HFF-Myc (cell line): ENCODE measurements around the gene HPCAL1.

Source experiments
- DNase-seq: peaks from one replicate; pipeline ENCODE4 v3.0.0-alpha.2; 2011; ENCODE audit warnings: low read depth; ENCODE audit errors: extremely low read depth
- H3K4me3 ChIP-seq: replicated peaks from 2 replicates; pipeline ENCODE4 v1.5.1; 2011; ENCODE audit warnings: low read depth, mild to moderate bottlenecking, control low read depth, low read length
- CTCF ChIP-seq: IDR thresholded peaks from 2 replicates; pipeline ENCODE4 v1.5.1; 2012; ENCODE audit warnings: mild to moderate bottlenecking, low read depth, low read length, control low read depth; ENCODE audit errors: missing control alignments

Gene HPCAL1

GRCh38 chr2:10311736-10312135 is 9.0 kb downstream of the HPCAL1 start:
- DNase-seq, result no peak
- no peak for TF ChIP-seq CTCF
- H3K4me3 ChIP-seq, result no peak overlapping the region

GRCh38 chr2:10312437-10312957 is 9.8 kb downstream of the HPCAL1 start:
- H3K4me3 ChIP-seq, result no peak overlapping the region

GRCh38 chr2:10316336-10316735 is 13.6 kb downstream of the HPCAL1 start:
- H3K4me3 ChIP-seq, result no peak overlapping the region
- TF ChIP-seq CTCF, result no peak
- DNase-seq, result no peak

More at GRCh38 chr2:10312437-10312957, 9.8 kb downstream of the HPCAL1 start:
- TF ChIP-seq CTCF, result no peak
- DNase-seq, result no peak

- no peak for TF ChIP-seq CTCF
These were observed 14.2 kb downstream of the HPCAL1 start for GRCh38 chr2:10316860-10317259.

GRCh38 chr2:10317646-10318045 is 14.9 kb downstream of the HPCAL1 start:
- no peak for DNase-seq
- TF ChIP-seq CTCF, result no peak
- no peak overlapping the region for H3K4me3 ChIP-seq

More at GRCh38 chr2:10316860-10317259, 14.2 kb downstream of the HPCAL1 start:
- DNase-seq, result no peak
- H3K4me3 ChIP-seq, result no peak overlapping the region

GRCh38 chr2:10318345-10318744 is 15.6 kb downstream of the HPCAL1 start:
- DNase-seq, result no peak
- no peak overlapping the region for H3K4me3 ChIP-seq
- no peak for TF ChIP-seq CTCF

GRCh38 chr2:10319892-10320574 is 17.3 kb downstream of the HPCAL1 start:
- no peak for TF ChIP-seq CTCF
- H3K4me3 ChIP-seq, result no peak overlapping the region
- DNase-seq, result no peak
